ENCODE measurements around the gene EFR3B.

The EFR3B gene

DNA sequence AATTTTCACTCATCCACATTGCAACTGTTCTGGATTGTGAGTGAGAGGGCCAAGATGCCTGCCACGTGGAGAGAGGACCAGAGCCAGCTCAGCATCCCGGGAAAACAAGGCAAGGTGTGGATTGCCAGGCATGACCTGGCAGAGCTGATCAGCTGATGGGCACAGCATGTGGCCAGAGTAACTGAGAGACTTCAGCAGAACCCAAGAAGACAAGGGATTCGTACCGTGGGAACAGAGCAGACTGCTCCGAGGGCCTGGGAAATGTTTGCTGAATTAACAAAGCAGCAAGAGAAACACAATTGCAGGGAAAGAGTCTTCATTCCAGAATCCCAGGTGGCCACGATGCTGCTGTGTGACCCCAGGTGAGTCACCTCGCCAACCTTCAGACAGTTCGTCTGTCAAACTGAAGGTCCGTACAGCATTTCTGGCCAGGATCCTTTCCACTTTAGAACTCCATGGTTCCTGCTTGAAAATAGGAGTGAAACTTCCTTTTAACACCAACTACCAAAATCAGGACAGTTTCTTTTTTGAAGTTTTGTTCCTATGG lies 152.8 kb downstream of the EFR3B start:
- DNase-seq = no peak

DNA sequence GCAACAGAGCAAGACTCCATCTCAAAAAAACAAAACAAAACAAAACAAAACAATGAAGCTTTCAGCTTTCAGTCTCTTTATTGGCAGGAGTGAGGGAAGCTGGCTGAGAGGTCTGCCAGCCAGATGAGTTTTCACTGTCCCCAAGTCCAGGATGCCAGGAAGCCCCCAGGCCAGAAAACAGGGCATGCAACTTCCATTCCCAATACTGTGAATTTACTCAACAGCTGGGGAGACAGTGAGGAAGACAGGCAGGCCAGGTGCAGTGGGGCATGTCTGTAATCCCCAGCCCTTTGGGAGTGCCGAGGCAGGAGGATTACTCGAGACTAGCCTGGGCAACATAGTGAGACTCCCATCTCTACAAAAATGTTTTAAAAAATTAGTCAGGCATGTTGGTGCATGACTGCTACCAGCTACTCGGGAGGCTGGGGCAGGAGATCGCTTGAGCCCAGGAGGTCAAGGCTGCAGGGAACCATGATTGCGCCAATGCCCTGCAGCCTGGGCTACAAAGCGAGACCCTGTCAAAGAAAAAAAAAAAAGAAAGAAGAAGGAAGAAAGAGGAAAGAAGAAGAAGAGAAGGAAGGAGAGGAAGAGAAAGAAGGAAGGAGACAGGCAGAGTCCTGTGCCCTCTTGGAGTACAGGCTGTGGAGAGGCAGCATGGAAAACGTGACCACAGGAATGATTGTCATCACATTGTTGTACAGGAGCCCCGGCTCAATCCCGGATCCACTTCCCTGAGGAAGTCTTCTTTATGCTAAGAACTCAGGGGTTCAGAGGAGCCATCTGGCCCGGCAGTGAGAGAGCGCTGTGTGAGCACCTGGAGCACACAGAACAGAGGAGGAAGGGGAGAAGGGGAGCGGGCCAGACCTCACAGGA lies 155.7 kb downstream of the EFR3B start:
- peak; percentile 56 for DNase-seq

DNA sequence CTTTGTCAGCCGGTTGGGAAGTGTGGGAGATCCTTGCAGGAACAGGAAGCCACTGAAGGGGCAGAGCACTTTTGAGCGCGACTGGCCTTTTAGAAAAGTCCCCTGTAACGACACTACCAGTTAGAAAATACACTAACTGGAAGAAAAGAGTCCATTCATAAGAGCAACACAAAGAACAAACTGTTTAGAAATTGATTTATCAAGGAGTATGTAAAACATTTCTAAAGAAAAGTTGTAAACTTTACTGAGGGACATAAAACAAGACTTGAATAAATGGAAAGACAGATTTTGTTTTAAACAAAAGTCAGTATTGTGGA lies 156.3 kb downstream of the EFR3B start:
- DNase-seq = no peak

DNA sequence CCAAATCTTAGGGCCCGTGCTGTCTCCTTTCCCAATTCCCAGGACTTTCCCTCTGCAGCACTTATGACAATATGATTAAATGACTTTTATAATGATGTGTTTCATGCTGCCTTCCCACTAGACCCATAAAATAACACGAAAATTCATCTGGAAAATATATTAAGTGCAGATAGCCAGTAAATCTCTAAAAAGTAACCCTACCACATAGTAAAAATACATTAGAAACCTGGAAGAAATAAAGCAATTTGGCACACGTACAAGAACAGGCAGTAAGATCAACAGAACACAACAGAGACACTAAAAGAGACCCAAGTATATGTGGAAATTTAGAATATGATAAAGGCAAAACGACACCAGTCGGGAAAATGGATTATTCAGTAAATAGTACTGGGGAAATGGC lies 156.7 kb downstream of the EFR3B start:
- no peak for DNase-seq

DNA sequence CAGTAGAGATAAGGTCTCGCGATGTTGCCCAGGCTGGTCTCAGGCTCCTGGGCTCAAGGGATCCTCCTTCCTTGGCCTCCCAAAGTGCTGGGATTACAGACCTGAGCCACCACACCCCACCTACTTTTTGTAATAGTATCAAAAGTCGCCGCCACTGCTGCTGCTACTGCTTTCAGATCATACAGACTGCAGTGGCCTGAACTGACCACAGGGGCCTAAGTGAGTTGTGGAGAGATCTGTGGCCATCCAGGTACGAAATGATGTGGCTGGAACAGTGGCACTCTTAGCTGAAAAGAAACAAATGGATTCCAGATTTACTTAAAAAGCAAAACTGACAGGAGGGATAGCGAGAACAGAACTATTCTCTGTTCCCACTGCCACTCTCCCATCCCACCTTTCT lies 159.4 kb downstream of the EFR3B start:
- DNase-seq = no peak

DNA sequence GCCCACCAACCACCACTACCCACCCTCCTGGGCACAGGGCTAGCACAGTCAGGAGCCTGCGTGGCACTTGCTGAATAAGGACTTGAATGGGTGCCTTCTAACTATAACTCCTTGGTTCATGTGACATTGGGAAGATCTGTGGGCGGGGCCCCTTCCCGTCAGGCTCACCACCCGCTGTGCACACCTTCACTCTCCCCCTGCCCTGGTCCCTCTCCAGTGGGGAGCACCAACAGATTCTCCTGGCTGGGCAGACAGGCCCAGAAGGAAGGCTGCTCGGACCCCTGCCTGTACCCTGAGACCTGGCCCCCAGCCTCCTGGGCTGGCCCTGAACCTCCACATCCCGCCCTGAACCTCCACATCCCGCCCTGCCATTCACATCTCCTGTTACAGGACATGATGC lies 159.9 kb downstream of the EFR3B start:
- DNase-seq = no peak

DNA sequence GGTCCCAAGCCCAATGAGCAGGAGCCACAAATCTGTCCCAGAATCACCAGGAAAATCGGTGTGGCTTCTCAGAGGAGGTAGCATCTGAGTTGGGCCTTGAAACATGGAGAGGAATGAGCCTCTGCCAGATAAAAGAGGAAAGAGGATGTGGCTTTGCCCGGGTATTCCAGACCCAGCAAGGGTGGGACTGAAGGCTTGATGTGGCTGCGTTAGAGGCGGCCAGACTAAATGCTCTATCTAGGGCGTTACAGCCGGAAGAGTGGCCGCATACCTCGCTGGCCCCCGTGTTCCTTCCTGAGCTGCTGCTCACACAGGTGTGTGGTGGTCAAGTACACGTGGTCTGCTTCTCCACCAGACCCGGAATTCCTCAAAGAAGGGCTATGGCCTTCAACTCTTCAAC lies 160.4 kb downstream of the EFR3B start:
- DNase-seq = no peak

DNA sequence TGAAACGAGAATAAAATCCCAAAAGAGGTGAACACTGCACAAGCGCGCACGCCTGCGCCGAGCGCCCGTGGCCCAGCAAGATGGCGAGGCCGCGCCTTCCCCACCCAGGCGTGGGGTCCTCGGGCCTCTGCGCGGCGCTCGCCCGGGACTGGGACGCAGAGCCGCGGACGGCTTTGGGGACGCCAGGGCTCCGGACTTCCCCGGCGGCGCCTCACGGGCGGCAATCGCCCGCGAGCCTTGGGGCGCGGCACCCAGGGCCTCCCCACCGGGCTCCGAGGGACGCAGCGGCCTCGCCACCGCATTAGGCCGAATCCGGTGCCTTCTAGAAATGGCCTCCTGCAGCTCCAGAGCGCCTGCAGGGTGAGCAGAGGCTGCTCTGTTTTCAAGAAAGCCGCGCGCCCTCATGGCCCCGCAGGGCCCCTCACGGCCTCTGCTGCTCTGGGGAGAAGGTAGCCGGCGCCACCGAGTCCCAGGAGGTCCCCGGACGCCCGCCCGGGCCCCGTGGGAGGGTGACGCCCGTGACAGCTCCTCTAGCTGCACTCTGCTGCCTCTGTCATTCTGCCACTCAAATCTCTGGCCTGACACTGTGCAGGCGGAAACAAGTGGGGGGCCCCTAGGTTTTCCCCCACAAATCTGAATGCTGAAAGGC lies 162.4 kb downstream of the EFR3B start:
- DNase-seq = peak; percentile 21

DNA sequence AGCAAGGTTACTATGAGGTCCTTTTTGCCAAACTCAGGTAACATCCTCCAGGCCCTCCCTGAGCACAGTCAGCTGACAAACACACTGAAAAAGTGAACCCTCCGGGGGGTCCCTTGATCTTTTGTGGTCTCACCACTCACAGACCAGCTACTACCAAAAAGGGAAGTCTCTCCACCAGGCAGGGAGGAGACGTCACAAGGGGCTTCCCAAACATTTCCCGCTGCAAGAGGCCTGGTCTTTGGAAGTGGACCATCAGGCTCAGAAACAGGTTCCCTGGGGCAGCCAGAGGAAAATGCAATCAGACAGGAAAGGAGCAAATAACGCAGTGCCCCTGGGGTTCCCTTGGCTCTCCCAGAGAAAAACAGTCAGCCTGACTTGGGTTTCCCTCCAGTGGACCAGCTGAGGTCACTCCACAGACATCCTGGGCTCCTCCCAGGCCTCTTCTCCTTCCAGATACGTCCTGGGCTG lies 165.2 kb downstream of the EFR3B start:
- no peak for DNase-seq
